ENCODE measurements around the gene ERRFI1. TPM values are rescaled to one million over a fixed set of nuclear protein-coding genes. Genes with fewer than 3 reads are reported as not detected.

Gene ERRFI1
- total RNA-seq, 4 donors from 2014 or later: 184 to 310 (median 254) TPM

- TF ChIP-seq CTCF (IDR thresholded peaks at IDR 0.05; ENCODE audit: low read depth): no peak
Measured at GRCh38 chr1:7991504-7992440, 34.3 kb downstream of the ERRFI1 start.

- TF ChIP-seq CTCF (IDR thresholded peaks at IDR 0.05; ENCODE audit: low read depth): no peak
Measured at GRCh38 chr1:7989762-7990428, 36.2 kb downstream of the ERRFI1 start.

- TF ChIP-seq CTCF (IDR thresholded peaks at IDR 0.05; ENCODE audit: low read depth): no peak
Measured at GRCh38 chr1:7988576-7988975, 37.5 kb downstream of the ERRFI1 start.

GRCh38 chr1:7987528-7987927, 38.6 kb downstream of the ERRFI1 start:
- TF ChIP-seq CTCF (IDR thresholded peaks at IDR 0.05; ENCODE audit: low read depth): no peak

GRCh38 chr1:7985851-7986612, 40.1 kb downstream of the ERRFI1 start:
- no peak for TF ChIP-seq CTCF (IDR thresholded peaks at IDR 0.05; ENCODE audit: low read depth)

GRCh38 chr1:7984811-7985210, 41.3 kb downstream of the ERRFI1 start:
- no peak for TF ChIP-seq CTCF (IDR thresholded peaks at IDR 0.05; ENCODE audit: low read depth)

Measured in subcutaneous adipose tissue (tissue), 4 donors.